ENCODE measurements around the gene CLCNKB. TPM values are rescaled to one million over a fixed set of nuclear protein-coding genes. Genes with fewer than 3 reads are reported as not detected.
A peak's percentile ranks its signal among the peaks of the same experiment; 100 is the strongest.

Gene CLCNKB
- total and polyA plus RNA-seq, 2 of the 4 experiments (the other 2 are of a cell fraction), result 0.09 TPM; not detected in 1

DNA sequence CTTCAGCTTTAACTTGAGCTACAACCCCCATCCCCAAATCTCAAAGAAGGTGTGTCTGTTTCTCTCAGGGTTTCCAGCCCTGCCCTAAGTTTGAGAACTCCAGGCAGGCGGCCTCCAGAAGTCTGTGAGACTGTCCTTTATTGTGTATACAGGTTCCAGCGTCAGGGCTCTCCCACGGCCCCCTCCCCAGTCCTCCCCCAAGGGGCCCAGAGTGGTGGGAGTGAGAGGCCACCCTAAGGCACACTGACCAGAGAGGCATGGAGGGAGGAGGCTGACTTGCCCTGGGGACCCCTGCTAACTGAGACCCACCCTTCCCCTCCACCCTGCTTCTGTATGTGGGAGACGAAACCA is 29.7 kb upstream of the CLCNKB start:
- WGBS, 2 experiments (ENCODE audit: extremely low coverage in 2 of 2, insufficient read length in 1 of 2), result no CpG with 5 or more reads among the region's 4 CpGs
- Histone ChIP-seq H2BK5ac (ENCODE audit: low read depth, low read length, poor library complexity, severe bottlenecking) (no peak overlapping the region), H3K27me3 (ENCODE audit: control insufficient read depth, insufficient read depth, low read length) (no peaks in the 10 kb centered on the region), H4K20me1 (ENCODE audit: insufficient read depth, low read length) (0 out of 2 replicates have a peak, but pooled peaks cover 3% of the 10 kb centered on the region), H3K79me1 (ENCODE audit: low read depth in 1 of 2, low read length in 2 of 2) (no peaks in the 10 kb centered on the region), H2AK5ac (ENCODE audit: low read depth, low read length) (peak overlapping the region; percentile 56; the same call in 1 of the 2 replicates), H3K56ac (ENCODE audit: extremely low read depth, insufficient read depth, low read length) (no peak overlapping the region), H3K4ac (ENCODE audit: low read depth, low read length) (0 out of 2 replicates have a peak overlapping the region, but pooled peaks have one; percentile 53), H2AK9ac (replicated peaks; ENCODE audit: low read depth, low read length, poor library complexity) (no peak overlapping the region), H2BK120ac (ENCODE audit: low read depth, low read length) (no peak overlapping the region), H3K36me3 (ENCODE audit: control insufficient read depth, insufficient read depth, low read length) (no peaks in the 10 kb centered on the region), H3K4me2 (ENCODE audit: low read depth, low read length) (no peak overlapping the region), H3K4me1 (ENCODE audit: control insufficient read depth, insufficient read depth, low read length) (peaks cover 22% of the 10 kb centered on the region), H3K9me3 (ENCODE audit: control insufficient read depth, insufficient read depth, low read length) (no peaks in the 10 kb centered on the region), H3K27ac (ENCODE audit: insufficient read depth, low read length) (no peak overlapping the region), H3K18ac (ENCODE audit: low read depth, low read length) (no peak overlapping the region), H2BK20ac (ENCODE audit: low read depth, low read length) (peak overlapping the region; percentile 25; the same call in 1 of the 2 replicates), H4K5ac (ENCODE audit: low read depth, low read length) (no peak overlapping the region), H3K9me1 (ENCODE audit: insufficient read depth, low read length) (peaks cover 3% of the 10 kb centered on the region), H2AFZ (replicated peaks; ENCODE audit: low read length, poor library complexity) (peak overlapping the region; percentile 87), H3K23ac (ENCODE audit: low read depth, low read length) (no peak overlapping the region), H3K9ac (ENCODE audit: low read depth, low read length) (no peak overlapping the region), H3K14ac (replicated peaks; ENCODE audit: low read depth, low read length) (no peak overlapping the region), H3K4me3 (ENCODE audit: insufficient read depth, low read depth, low read length) (no peak overlapping the region), H2BK15ac (ENCODE audit: low read depth, low read length) (no peak overlapping the region; the same call in 2 of the 3 replicates), H4K91ac (ENCODE audit: insufficient read depth, low read depth, low read length) (no peak overlapping the region), H4K8ac (ENCODE audit: low read depth in 2 of 2, low read length in 2 of 2) (no peak overlapping the region)
- no peak for DNase-seq
- TF ChIP-seq, protein P1, sequence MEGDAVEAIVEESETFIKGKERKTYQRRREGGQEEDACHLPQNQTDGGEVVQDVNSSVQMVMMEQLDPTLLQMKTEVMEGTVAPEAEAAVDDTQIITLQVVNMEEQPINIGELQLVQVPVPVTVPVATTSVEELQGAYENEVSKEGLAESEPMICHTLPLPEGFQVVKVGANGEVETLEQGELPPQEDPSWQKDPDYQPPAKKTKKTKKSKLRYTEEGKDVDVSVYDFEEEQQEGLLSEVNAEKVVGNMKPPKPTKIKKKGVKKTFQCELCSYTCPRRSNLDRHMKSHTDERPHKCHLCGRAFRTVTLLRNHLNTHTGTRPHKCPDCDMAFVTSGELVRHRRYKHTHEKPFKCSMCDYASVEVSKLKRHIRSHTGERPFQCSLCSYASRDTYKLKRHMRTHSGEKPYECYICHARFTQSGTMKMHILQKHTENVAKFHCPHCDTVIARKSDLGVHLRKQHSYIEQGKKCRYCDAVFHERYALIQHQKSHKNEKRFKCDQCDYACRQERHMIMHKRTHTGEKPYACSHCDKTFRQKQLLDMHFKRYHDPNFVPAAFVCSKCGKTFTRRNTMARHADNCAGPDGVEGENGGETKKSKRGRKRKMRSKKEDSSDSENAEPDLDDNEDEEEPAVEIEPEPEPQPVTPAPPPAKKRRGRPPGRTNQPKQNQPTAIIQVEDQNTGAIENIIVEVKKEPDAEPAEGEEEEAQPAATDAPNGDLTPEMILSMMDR (conservative IDR thresholded peaks at IDR 0.05; ENCODE audit: low read depth, low read length), result no peak
- TF ChIP-seq NFE2L2 (IDR thresholded peaks at IDR 0.05; ENCODE audit: low read depth, low read length) (no peak), MXI1 (IDR thresholded peaks at IDR 0.05; ENCODE audit: borderline replicate concordance, low read depth, low read length) (no peak), BHLHE40 (IDR thresholded peaks at IDR 0.05; ENCODE audit: low read depth, low read length) (no peak), RFX5 (IDR thresholded peaks at IDR 0.05; ENCODE audit: low read depth, low read length) (no peak), MAZ (IDR thresholded peaks at IDR 0.05; ENCODE audit: borderline replicate concordance, low read depth, low read length) (no peak), RCOR1 (IDR thresholded peaks at IDR 0.05; ENCODE audit: insufficient replicate concordance, low read length) (no peak), POLR2A (IDR thresholded peaks at IDR 0.05; ENCODE audit: low read depth, low read length) (no peak), CHD1 (IDR thresholded peaks at IDR 0.05; ENCODE audit: low read depth, low read length) (no peak), FOS (IDR thresholded peaks at IDR 0.05; ENCODE audit: low read depth, low read length) (no peak), SMC3 (IDR thresholded peaks at IDR 0.05; ENCODE audit: low read depth, low read length) (no peak), MAFK (IDR thresholded peaks at IDR 0.05; ENCODE audit: low read depth, low read length) (no peak)
- TF ChIP-seq, protein P2, sequence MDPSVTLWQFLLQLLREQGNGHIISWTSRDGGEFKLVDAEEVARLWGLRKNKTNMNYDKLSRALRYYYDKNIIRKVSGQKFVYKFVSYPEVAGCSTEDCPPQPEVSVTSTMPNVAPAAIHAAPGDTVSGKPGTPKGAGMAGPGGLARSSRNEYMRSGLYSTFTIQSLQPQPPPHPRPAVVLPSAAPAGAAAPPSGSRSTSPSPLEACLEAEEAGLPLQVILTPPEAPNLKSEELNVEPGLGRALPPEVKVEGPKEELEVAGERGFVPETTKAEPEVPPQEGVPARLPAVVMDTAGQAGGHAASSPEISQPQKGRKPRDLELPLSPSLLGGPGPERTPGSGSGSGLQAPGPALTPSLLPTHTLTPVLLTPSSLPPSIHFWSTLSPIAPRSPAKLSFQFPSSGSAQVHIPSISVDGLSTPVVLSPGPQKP (IDR thresholded peaks at IDR 0.05; ENCODE audit: borderline replicate concordance, low read depth, low read length), result no peak
- TF ChIP-seq, protein P3, sequence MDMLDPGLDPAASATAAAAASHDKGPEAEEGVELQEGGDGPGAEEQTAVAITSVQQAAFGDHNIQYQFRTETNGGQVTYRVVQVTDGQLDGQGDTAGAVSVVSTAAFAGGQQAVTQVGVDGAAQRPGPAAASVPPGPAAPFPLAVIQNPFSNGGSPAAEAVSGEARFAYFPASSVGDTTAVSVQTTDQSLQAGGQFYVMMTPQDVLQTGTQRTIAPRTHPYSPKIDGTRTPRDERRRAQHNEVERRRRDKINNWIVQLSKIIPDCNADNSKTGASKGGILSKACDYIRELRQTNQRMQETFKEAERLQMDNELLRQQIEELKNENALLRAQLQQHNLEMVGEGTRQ (IDR thresholded peaks at IDR 0.05; ENCODE audit: low read depth, low read length), result no peak
- dilution Hi-C loops (cut with HindIII; ENCODE audit: low sequenced_read_pairs, unreplicated experiment), result no loop called here
- ChIA-PET POLR2A (ENCODE audit: unreplicated experiment) (no interaction called here), CTCF (interaction anchor here (1.1 kb wide), 1 partner anchor 222 kb away, joined by 3 read pairs; no protein-coding TSS in a partner anchor)
- no TSS peak for BruUV-seq (replicated peaks)
- intact Hi-C loops (cut with micrococcal nuclease), result no loop called here
- ATAC-seq (ENCODE audit: low read depth), result no peak
- in situ Hi-C loops (cut with MboI; ENCODE audit: low sequenced_read_pairs), result no loop called here
